Renal cortical epithelial cell (primary cell): ENCODE results near the gene MYOD1. TPM values are rescaled to one million over a fixed set of nuclear protein-coding genes. Genes with fewer than 3 reads are reported as not detected.

Experiments
- DNase-seq: peaks from one replicate; pipeline ENCODE4 v3.0.0-alpha.2; 2011; ENCODE audit warnings: low read depth
- total RNA-seq: library from RNA; depleted of rRNA; stranded (reverse); fragments of >200 nt; gene quantifications from 2 replicates; pipeline ENCODE4 v1.2.3, GENCODE V29; 2014

Gene MYOD1
- total RNA-seq, 1 donor from 2014 or later, result not detected

DNA sequence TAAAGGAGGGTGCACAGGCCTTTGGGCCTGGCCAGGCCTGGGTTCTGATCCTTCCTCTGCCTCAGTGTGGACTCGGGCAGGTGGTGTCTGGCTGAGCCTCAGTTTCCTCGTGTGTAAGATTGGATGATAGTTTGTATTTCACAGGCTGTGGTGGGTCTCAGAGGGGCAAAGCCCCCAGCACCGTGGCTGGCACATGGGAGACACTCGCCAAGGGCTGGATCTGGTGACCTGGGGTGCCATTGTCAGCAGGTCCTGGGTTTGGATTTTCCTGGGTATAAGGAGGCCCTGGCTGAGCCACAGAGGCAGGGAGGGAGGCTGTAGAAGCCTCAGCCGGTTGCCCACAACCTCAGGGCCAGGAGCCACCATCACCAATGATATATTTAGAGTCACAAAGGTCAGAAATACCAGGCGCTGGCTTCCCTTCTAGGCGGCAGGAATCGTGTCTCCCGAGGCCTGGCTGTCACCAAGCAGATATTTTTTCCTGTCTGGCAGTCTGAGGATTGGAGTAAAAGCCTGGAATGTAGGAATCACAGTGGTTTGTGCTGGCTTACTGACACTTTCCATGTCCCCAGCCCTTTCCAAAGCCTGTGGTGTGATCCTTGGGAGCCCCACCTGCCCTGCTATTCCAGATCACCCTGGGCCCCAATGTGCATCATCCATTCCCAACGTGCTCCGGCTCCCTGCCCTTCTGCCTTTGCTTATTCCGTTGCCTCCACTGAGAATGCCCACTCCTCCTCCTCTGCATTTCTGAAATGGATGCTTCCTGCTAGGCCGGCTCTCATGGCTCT lies 30.8 kb downstream of the MYOD1 start:
- DNase-seq, result no peak

DNA sequence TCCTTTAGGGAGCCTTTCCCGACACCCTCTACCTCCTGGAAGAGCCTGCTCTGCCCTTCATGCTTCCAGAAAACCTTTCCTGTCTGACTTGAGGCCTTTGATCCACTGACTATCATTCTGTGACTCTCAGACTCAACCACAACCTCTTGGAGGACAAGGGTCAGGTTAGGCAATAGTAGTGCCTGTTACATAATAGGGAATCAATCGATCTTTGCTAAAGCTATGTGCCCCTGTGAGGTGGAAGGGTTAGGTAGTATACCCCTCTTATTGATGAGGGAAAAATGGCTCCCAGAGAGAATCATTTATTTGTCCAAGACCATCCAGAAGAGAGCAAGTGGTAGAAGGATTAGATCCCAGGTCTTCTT lies 31.4 kb downstream of the MYOD1 start:
- DNase-seq, result no peak

DNA sequence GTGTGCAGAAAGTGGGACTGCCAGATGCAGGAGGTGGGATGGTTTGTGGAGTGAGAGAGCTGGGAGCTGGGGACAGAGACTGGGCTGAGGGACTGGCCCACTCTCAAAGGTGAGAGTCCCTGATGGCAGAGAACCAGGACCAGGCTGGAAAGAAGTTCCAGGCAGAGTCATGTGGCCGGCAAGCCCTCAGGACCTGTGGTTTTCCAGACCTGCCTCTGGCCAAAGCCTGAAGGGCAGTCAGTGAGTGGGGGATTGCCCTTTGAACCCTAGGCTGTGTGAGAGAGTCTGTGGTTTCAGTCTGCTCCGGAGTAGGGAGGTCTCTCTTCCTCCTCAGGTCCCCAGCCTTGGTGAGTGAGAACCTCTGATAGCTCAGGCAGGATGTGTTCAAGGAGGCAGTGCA lies 32.2 kb downstream of the MYOD1 start:
- no peak for DNase-seq

DNA sequence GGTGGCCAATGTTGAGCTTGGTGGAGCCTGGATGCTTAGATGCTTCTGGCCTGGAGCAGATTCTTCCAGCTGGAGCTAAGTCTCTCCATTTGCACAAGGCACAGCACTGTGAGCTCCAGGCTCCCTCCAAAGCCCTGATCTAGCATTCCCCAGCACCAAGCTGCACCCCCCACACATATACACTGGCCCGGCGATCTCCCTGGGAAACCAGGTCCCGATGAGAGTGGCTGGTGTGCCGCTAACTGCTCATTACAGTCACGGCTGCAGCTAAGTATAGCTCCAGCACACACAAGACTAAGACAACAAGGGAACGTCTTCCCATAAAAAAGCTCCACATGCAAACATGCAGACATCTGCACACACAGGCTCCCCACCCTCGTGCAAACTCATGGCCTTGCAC lies 32.8 kb downstream of the MYOD1 start:
- no peak for DNase-seq

DNA sequence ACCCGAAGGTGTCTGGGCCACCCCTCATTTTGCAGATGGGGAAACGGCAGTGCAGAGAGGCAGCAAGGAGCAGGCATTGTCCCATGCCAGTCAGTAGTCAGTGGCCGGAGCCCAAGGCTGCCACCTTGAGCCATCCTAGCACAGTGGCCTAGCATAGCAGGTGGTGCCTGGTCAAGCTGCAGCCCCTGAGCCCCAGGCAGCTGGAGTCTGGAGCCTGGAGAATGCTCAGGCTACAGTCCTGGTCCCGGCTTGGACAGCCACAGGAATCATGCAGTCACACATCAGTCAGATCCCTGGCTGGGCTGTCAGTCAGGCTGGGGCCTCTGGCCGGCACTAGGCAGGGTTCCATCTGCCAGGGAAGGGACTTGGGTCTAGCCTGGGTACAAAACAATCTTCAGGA lies 33.8 kb downstream of the MYOD1 start:
- DNase-seq, result no peak

DNA sequence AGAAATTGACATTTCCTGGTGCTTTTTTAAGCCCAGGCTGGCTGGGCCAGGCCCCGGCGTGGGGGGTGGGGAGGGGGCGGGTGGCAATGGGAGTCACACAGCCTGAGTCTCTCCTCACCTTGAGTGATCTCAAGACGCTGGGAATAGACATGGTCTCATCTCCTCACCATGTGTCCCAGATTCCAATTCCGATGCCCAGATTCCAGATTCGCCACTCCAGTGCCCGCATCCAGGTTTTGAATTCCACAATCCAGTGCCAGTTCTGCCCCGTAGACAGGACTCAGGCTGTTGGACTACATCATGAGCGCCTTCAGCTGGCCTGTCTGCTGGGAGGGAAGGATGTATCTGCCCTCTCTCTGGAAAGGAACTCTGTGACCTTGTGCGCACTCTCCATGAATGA lies 34.3 kb downstream of the MYOD1 start:
- no peak for DNase-seq

DNA sequence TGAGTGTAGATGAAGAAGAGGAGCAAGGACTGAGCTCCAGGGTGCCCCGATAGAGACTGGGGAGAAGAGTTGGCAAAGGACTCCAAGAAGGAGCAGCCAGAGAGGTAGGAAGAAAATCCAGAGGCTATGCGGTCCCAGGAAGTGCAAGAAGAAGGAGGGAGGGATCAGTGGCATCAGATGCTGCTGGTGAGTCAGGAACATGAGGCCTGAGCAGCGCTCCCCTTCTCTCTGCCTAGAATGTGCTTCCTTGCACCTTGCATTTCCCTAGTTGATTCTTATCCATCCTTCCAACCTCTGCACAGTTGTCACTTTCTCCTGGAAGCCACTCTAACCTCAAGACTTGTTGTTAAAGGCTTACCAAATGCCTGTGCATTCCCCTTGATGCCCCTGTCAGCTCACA lies 36.5 kb downstream of the MYOD1 start:
- no peak for DNase-seq

DNA sequence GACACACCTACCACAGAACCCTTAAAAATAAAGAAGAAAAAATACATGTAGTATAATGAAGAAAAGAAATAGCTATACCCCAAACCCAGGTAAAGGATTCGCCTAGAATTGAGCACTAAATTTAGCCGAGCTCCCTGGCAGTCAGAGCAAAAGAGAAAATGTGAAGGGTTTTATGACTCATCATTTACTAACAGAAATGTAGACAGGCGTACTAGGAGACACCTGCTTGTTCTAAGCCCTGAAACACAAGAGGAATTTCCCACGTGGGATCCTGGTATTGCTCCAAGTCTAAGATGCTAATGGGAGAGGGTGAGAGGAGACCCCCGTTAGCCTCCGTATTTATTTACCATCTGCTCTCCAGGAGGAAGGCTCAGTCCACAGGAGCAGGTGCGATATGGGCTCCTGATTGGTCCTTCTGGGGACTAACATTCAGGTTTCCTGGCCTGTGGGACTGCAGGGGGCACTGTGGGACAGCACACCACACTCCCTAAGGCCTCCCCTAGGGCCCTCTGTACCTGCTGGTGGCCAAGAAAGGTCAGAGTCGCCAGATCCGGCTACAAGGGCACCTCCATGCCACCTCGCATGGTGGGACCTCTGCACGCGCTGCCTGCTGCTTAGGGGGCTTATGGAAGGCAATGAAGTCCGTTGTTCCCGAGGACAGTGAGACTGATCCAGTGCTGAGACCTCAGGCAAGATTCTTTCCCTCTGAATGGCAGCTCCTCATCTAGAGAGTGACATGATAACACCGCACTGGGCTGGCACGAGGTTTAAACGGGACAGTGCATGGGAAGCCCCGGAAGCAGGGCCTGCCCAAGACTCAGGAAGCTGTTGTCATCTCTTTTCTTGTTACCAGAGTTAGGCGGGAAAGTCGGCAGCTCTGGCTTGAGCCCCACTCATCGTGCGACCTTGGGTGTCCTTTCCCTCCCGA lies 41.0 kb downstream of the MYOD1 start:
- peak; percentile 30 for DNase-seq

DNA sequence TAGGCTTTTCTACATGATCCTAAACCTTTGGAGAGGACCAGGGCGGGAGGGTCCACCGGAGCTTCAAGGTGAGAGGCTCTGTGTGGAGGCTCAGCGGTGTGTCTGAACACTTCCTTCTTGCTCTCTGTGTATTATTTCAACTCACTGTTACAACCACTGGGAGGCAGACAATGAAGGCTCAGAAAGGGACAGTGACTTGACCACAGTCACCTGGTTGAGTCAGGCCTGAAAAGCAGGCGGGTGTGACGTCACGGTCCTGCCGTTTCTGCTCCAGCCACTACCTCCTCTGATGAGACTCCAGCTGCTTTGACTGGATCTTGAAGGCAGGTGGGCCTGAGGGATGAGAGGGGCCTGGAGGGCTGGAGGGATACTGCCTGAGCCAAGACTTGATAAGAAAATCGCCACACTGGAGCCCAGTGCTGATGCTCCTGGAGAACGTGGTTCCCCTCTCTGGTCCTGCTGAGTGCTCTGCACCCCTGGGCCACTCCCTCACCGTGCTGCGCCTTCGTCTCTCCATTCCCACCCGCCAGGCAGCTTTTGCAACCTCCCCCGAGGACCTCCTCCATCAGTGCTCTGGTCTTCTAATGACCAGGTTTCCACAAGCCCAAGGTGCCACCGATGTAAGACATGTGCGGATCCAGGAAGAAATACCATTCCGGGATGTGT lies 43.1 kb downstream of the MYOD1 start:
- DNase-seq, result no peak

DNA sequence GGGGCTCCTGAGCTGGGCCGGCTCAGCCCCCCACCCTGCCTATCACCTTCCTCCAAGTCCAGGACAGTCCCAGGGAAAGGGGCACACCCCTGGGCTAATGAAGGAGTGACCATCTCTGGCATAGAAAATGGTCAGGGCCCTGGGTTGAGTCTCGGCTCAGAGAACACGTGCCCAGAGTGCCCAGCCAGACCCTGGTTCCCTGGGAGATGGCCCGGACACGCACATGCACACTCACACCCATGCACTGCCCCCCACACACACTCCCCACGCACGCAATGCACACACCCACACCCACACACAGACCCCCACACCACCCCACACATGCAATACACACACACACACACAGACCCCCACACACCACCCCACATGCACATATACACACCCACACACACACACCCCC lies 43.9 kb downstream of the MYOD1 start:
- DNase-seq, result no peak

DNA sequence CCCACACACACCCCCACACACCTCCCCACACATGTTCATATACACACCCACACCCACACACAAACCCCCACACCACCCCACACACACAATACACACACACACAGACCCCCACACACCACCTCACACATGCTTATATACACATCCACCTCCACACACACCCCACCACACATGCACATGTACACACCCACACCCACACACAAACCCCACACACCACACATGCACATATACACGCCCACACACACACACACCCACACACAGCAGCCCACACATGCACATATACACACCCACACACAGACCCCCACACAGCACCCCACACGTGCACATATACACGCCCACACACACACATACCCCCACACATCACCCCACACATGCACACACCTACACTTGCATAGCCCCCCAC lies 44.3 kb downstream of the MYOD1 start:
- DNase-seq, result no peak

DNA sequence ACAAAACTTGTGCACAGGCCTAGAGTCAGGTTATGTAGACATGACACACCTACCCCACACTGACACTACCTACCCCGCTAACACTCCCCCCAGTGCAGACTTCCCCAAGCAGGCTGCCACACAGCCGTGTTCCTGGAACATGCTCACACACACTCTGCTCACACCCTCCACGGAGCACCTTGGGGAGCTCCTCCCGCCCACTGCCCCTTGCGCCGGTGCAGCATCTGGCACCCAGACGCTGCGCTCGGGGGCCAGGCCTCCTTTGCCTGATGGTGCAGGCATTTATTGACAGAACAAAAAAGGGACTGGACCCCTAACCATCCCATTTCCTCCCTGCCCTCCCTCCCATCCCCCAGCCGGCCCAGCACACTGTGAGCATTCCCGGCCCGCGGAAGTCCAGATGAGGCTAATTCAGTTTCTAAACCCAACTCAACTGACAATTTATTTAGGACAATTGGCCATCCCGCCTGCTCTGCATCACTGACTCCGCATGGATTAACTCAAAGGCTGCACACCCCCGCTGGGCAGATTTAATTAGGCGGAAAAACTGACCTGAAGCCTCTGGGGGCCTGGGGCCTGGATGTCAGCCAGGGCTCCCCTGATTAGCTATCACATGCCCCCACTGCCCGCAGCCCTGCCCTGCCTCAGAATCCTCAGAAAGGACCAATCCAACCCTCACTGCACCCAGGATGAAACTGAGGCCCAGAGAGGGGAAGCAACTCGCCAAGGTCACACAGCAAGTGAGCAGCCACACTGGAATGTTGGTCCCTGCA lies 45.3 kb downstream of the MYOD1 start:
- no peak for DNase-seq

DNA sequence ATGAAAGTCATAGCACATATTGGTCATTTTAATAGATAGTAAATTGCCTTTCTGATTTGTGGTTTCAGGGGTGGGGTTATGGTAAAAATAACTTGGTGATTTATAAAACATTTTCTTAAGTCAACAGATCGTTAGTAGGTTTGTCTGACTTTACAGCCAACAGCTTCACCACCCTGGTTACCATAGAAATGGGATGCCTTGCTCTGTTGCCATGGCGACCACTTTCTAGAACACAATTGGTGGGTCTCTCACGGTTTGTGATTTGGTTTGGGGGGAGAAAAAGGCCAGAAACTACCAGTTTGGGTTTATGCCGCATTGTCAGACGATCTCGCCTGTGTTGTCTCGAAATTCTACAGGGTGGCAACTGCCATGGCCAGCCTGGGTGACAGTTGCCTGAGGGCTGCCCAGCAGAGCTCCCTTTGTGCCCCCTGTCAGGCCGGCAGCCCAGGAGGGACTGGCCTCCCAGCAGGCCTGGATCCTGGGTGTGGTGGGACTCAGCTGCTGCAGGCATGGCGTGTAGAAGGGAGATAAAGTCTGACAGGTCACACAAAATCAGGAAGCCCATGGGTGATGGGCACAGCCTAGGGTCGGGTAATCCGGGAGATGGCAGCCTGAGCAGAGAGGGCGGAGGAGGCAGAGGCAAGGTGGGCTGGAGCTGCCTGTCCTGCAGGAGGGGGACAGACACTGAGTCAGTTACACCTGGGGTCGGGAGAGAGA lies 46.1 kb downstream of the MYOD1 start:
- no peak for DNase-seq

DNA sequence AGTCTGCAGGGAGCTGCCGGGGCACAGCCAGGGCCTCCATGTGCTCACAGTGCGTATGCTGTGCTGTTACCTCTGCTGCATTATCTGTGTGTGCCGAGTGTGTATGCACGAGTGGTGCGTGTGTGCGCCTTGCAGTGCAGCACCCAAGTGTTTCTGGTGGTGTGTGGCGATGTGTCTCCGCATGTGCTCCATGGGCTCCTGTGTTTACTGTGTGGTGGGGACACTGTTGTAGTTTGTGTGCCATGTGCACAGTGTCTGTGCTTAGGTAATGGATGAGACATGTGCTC lies 46.6 kb downstream of the MYOD1 start:
- DNase-seq, result no peak

DNA sequence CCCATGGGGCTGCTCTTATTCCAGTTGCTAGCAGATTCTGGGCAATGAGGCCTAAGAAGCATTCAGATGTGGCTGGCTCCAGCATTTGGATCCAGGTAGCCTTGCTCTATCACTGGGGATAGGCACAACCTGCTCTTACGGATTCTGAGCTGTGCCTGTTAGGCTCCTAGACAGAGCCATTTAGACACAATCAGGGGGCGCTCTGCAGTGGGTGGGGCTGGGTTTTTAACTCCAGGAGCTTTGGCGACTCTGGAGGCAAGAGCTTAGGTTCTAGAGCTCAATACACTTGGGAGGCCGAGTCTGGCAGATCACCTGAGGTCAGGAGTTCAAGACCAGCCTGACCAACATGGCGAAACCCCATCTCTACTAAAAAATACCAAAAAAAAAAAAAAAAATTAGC lies 47.2 kb downstream of the MYOD1 start:
- DNase-seq, result no peak

DNA sequence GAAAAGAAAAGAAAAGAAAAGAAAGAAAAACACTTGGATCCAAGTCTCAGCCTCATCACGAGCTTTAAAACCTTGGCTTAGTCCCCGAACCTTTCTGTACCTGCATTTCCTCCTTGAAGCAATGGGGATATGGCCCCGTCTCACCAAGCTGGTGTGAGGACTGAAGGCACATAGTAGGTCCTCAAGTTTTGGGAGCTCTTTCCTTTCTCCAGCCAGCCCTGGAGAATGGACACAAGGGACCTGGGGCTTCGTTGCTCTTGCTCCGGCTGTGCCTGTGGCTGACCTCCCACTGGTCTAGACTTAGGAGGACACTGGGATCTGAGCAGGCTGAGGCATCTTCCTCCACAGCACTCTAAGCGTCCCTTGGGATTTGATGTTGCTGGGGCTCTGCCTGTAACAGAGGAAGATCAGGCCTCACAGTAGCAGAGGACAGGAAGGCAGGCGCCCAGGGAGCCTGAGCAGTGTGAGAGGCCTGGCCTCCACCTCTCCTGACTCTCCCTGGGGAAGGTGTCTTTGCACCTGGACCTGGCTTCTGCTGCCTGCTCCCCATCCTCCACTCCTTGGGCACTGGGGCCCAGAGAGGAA lies 48.0 kb downstream of the MYOD1 start:
- no peak for DNase-seq

DNA sequence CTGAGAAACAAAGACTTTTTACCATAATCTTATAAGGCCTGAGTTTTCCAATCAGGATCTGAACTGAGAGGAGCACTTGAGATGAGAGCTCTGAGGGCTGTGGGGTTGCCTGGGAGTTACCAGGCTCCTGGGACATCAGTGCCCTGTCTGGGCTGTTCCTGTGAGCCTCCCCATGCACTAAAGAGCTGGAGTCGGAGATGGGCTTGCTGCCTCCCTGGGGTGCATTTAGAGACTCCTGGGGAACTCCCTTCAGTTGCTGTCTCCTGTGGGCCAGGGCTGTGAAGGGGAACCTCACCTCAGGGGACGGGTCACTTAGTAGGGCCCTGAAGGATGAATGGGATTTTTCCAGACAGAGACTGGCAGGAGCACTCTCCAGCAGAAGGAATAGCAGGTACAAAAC lies 48.5 kb downstream of the MYOD1 start:
- DNase-seq, result no peak

DNA sequence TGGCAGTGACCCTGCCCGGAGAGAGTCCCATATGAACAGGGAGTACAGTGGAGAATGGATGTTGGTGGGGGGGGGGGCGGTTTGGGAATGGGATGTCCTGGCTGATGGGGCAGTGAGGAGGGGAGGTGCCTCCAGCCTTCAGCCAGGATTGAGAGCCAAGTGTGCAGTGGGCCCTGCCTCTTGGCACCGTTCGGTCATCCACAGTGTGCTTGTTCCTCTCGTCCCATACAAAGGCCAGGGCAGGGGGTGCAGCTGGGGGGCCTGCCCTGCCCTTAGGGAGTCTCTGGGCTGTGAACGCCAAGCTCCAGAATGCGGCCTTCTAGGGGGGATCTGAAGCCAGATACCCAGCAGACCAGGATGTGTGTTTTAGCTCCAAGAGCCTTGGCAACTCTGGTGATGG lies 49.2 kb downstream of the MYOD1 start:
- no peak for DNase-seq

DNA sequence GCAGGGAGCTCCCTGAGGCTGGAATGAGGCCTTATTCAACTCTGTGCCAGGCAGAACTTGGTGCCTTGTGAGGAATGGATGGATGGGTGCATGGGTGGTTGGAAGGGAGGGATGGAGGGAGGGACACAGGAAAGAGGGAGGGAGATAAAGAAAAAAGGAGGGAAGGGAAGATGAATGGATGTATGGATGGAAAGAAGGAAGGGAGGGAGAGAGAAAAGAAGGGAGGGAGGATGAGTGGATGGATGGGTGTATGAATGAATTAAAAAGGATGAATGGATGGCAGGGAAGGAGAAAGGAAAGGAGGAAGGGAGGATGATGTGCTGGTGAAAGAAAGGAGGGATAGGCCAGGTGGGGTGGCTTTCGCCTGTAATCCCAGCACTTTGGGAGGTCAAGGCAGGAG lies 49.8 kb downstream of the MYOD1 start:
- DNase-seq, result no peak

DNA sequence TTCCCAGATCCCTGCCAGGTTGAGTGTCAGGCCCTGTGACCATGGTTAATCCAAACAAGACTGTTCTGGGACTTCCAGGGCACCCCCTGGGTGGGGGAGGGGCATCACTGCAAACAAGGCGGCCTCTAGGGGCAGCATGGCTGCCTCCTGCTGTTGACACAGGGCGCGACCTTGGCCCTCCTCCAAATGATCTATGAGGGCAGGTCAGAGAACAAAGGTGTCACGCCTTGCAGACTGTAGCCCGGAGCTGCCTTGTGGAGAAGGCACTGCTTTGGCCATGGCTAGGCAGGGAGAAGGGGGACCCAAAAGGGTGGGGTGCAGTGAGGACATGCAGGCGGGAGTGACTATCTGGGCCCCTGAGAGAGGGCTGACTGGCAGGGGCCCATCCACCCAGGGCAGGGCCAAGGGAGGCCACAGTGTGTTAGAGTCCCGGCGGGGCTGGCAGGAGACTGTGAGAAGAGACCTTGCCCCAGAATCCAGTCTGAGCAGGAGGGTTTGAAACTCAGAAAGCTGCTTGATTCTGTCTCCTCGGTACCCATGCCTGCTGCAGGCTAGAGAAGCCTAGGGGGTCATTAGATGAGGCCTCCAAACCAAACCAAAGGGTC lies 50.8 kb downstream of the MYOD1 start:
- no peak for DNase-seq

DNA sequence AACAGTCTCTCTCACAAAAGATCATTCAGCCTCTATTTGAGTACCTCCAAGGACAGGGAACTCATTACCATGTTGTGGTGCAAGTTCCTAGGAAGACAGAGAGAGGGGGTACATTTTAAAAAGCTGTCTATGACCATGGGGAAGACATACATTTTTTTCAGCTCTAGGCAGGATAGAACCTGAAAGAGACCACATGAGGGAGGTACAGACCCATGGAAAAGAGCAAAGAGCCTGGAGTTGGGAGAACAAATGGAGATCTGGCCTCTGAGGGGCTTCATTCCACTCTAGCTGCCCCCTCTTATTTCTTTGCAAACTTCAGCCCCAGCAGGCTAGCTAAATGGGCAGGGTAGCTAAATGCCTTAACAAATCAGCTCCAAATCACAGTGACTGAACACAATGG lies 51.5 kb downstream of the MYOD1 start:
- no peak for DNase-seq
